ENCODE results near the gene NKAIN2.
"Not testable (repeated sequence)": the region's sequence is repeated elsewhere in the genome, so short reads cannot be mapped to it uniquely, and the experiment has no call there.

DNA sequence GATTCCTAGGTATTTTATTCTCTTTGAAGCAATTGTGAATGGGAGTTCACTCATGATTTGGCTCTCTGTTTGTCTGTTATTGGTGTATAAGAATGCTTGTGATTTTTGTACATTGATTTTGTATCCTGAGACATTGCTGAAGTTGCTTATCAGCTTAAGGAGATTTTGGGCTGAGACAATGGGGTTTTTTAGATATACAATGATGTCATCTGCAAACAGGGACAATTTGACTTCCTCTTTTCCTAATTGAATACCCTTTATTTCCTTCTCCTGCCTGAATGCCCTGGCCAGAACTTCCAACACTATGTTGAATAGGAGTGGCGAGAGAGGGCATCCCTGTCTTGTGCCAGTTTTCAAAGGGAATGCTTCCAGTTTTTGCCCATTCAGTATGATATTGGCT, 363.6 kb downstream of the NKAIN2 start:
- not testable (repeated sequence) for TF ChIP-seq POLR2AphosphoS5, POLR2A (IDR thresholded peaks at IDR 0.05)
- TF ChIP-seq, protein P1, sequence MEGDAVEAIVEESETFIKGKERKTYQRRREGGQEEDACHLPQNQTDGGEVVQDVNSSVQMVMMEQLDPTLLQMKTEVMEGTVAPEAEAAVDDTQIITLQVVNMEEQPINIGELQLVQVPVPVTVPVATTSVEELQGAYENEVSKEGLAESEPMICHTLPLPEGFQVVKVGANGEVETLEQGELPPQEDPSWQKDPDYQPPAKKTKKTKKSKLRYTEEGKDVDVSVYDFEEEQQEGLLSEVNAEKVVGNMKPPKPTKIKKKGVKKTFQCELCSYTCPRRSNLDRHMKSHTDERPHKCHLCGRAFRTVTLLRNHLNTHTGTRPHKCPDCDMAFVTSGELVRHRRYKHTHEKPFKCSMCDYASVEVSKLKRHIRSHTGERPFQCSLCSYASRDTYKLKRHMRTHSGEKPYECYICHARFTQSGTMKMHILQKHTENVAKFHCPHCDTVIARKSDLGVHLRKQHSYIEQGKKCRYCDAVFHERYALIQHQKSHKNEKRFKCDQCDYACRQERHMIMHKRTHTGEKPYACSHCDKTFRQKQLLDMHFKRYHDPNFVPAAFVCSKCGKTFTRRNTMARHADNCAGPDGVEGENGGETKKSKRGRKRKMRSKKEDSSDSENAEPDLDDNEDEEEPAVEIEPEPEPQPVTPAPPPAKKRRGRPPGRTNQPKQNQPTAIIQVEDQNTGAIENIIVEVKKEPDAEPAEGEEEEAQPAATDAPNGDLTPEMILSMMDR (IDR thresholded peaks at IDR 0.05), result not testable (repeated sequence)
